GM10266 (cell line): ENCODE measurements around the gene HOPX.
"Not testable (repeated sequence)": the region's sequence is repeated elsewhere in the genome, so short reads cannot be mapped to it uniquely, and the experiment has no call there.

ENCODE experiments used
- DNase-seq: peaks from one replicate; pipeline ENCODE4 v3.0.0; 2012; ENCODE audit errors: extremely low spot score
- CTCF ChIP-seq: IDR thresholded peaks from 2 replicates; pipeline ENCODE4 v1.5.1; 2012; ENCODE audit warnings: mild to moderate bottlenecking, low read depth; ENCODE audit not compliant: control insufficient read depth, insufficient read depth; ENCODE audit errors: missing control alignments

HOPX gene

DNA sequence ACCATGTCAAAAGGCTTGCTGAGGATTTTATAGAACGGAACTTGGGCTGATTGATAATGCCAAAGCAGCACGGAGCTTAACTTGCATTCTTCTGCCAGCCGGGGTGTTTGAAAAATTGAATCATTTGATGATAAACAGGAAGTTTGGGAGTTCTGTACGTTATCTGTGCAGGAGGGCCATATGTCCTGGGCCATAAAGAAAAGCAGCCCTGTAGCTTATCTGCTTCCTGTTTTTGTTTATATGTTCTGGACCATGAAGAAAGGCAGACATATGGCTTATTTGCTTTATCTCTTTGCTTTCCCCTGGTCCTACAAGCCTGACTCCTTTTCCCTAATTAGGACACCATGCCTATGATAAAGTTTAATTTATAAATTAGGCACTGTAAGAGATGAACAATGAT lies 62.4 kb downstream of the HOPX start:
- no peak for DNase-seq
- TF ChIP-seq CTCF, result no peak

- DNase-seq, result no peak
- no peak for TF ChIP-seq CTCF
These were observed 67.8 kb downstream of the HOPX start for GRCh38 chr4:56613101-56613862.

DNA sequence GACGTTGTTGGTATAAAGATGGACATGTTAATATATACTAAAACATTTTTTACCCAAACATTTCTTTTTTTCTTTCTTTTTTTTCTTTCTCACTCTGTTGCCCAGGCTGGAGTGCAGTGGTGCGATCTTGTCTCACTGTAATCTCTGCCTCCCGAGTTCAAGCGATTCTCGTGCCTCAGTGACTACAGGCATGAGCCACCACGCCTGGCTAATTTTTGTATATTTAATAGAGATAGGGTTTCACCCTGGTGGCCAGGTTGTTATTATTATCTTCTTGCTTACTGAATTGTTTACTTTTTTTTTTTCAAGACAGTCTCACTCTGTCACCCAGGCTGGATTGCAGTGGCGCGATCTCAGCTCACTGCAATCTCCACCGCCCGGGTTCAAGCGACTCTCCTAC lies 68.8 kb downstream of the HOPX start:
- no peak for DNase-seq
- no peak for TF ChIP-seq CTCF

- DNase-seq, result no peak
- no peak for TF ChIP-seq CTCF
These were observed 69.6 kb downstream of the HOPX start for GRCh38 chr4:56611501-56611900.

DNA sequence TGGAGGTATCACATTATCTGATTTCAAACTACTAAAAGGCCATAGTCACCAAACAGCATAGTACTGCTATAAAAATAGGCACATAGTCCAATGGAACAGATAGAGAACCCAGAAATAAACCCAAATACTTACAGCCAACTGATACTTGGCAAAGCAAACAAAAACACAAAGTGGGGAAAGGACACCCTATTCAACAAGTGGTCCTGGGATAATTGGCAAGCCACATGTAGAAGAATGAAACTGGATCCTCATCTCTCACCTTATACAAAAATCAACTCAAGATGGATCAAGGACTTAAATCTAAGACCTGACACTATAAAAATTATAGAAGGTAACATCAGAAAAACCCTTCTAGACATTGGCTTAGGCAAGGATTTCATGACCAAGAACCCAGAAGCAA lies 70.9 kb downstream of the HOPX start:
- not testable (repeated sequence) for DNase-seq

DNA sequence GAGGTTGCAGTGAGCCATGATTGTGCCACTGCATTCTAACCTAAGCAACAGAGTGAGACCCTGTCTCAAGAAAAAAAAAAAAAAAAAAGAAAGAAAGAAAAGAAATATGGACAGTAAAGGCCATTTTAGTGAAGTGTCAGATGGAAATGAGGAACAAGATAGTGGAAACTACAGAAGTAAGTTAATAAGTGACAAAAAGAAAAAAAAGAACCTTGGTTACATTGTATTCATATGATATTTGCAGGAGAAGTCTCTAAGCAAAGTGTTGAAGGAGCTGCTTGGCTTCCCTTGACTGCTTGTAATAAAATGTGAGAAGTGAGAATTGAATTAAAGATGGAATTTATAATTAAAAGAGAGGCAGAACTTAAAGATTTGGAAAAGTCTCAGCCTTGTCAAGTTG lies 73.2 kb downstream of the HOPX start:
- DNase-seq, result no peak
- TF ChIP-seq CTCF, result no peak

DNA sequence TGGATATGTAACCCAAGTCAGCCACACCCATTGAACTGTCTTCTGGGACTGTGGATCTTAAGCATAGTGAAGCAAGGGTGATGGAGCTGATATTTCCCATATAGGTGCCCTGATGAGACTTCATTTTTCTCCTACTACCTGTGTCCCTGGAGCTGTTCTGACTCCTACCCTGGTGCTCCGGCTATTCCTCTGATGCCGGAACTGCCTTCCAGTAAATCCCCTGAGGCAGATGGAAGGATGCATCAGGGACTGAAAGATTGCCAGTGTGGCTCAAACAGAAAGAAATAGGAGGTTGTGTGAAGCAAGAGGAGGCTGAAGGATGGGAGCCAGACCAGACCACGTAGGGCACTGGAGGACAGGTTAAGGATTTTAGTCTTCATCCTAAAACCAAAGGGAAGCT lies 74.7 kb downstream of the HOPX start:
- no peak for TF ChIP-seq CTCF
- DNase-seq, result no peak

DNA sequence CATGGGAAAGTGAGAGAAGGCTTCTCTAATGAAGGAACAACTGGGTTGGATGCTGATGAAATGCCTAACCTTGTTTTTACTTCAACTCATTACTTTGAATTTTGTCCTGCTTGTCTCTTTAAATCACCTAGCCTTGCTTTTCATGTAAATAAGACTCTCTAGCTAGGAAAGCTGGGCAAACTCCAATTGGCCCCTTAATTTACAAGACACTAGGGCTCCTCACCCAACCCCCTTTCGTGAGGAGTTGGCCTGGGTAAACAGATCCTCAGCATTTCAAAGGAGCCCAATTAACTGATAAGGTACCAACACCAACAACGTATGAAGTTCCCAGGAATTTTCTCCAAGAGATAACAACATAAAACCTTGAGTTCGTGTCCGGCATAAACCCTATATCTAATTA lies 75.6 kb downstream of the HOPX start:
- not testable (repeated sequence) for DNase-seq
